WTC11 (cell line): Measurements from ENCODE around the gene TMPRSS6.

ENCODE experiments used
- CTCF ChIP-seq: fragments of 200-600 bp; IDR thresholded peaks from 2 replicates; pipeline ENCODE4 v1.8.0; 2022; ENCODE audit warnings: antibody characterized with exemption
- JAZF1 ChIP-seq: fragments of 250-450 bp; sonication (Bioruptor Pico); IDR thresholded peaks from 2 replicates; pipeline ENCODE4 v1.9.0; 2021; ENCODE audit warnings: moderate library complexity, mild to moderate bottlenecking, inconsistent platforms

GRCh38 chr22:37074537-37074936 lies 35.0 kb downstream of the TMPRSS6 start:
- TF ChIP-seq CTCF (no peak), JAZF1 (CRISPR knock-in tag) (no peak)
